Inflammatory macrophage treated with lipopolysaccharide for 1 hour (primary cell): ENCODE measurements around the gene SPHK2.
"Not testable (repeated sequence)": the region's sequence is repeated elsewhere in the genome, so short reads cannot be mapped to it uniquely, and the experiment has no call there.

Experiments used
- DNase-seq, 2 donors: peaks; one replicate each; pipeline ENCODE4 v3.0.0-alpha.2; 2020 to 2022

Gene SPHK2

DNA sequence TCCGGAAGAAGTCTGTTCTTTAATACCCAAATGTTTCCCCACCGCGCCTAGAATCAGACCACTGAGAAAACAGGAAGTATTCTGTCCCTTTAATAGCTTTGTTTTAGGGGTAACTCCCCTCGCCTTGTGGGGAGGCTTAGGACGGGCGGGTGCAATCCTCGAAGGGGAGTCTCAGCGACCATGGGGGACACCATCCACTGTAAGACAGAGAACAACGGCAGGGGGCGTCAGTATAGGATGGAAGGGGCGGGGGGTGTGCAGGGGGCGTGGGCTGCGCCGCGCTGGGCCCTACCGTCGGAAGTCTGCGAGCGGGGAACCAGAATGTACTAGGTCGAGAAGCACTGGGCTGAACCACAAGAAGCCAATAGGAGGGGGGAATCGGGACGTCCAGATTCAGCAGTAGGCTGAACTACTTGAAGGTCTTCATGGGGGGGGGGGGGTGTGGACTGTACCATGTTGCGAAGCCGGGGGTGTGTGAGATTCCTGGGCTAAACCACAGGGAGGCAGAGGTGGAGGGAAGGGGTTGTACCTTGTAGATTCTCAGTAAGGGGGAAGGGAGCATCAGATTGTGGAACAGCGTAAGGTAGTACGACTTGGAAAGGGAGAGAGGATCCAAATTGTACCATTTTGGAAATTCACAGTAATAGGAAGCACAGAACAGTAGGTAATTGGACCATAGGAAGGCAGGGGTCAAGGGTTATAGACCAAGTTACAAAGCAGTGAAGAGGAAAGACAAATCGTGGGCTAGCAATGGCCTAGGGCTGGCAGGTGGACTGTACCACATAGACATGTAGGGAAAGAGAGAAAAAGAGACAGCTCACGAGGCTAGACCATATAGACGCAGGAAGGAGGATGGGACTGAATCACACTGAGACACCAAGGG, 18.9 kb downstream of the SPHK2 start:
- peak; percentile 80 to 85 for DNase-seq

- DNase-seq: no peak
Measured at GRCh38 chr19:48638831-48639381, 19.6 kb downstream of the SPHK2 start.

GRCh38 chr19:48639483-48640375, 20.4 kb downstream of the SPHK2 start:
- no peak for DNase-seq

DNA sequence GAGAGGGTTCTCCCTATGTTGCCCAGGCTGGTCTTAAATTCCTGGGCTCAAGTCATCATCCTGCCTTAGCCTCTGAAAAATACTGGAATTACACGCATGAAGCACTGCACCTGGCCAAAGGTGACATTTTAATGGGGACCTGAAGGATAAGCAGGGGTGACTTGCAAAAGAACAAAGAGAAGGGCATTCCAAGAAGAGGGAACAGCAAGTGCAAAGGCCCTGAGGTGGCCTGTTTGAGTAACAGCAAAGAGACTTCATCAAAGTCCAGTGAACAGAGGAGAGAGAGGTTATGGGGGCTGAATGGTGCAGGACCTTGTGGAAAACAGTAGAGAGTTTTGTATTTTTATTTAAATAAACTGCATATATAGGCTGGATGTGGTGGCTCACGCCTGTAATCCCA, 22.5 kb downstream of the SPHK2 start:
- DNase-seq: no peak

DNA sequence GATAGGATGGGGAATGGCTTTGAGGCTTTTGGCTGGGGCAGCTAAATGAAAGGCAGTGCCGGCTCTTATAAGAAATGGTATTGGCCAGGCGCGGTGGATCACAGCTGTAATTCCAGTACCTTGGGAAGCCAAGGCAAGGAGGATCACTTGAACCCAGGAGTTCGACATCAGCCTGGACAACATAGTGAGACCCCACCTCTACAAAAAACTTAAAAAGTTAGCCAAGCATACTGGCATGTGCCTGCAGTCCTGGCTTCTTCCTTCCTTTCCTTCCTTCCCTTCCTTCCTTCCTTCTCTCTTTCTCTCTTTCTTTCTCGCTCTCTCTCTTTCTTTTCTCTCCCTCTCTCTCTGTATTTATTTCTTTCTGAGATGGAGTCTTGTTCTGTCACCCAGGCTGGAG, 23.6 kb downstream of the SPHK2 start:
- no peak for DNase-seq

DNA sequence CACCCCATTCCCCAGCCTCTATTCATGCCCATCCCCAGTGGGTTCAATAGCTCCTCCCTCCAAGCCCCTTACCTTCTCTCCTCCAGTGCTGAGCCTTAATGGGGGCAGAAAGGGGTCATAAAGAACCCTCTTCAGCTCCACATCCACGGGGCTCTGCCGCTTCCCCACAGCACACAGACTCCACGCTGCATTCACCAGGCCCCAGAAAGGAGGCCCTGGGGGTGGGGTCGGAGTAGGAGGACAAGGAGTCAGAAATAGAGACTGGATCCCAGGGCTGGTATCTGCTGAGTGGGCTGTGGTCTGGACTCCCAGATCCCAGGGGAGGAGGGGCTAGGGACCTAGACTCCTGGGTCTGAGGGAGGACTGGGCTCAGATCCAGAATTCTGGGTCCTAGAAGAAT, 25.0 kb downstream of the SPHK2 start:
- DNase-seq: no peak

- peak; percentile 67 to 82 for DNase-seq
Measured at GRCh38 chr19:48644839-48645619, 25.7 kb downstream of the SPHK2 start.

DNA sequence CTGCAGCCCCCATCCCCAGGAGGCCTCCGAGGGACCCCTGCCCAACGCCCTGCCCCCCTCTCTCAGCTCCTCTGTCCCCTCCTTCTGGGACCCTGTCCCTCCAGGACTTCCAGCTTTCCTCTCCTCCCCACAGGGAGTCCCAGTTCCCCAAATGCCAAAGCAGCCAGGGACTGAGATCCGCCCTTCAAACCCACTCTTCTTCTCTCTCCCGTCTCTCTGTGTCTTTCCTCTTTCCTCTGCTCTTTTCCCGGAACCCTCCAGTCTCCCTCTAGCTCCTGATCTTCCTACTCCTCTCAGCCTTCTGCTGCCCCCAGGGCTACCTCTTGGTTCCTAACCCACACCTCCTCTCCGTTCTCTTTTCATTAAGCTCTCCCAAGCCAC, 26.3 kb downstream of the SPHK2 start:
- DNase-seq: no peak

DNA sequence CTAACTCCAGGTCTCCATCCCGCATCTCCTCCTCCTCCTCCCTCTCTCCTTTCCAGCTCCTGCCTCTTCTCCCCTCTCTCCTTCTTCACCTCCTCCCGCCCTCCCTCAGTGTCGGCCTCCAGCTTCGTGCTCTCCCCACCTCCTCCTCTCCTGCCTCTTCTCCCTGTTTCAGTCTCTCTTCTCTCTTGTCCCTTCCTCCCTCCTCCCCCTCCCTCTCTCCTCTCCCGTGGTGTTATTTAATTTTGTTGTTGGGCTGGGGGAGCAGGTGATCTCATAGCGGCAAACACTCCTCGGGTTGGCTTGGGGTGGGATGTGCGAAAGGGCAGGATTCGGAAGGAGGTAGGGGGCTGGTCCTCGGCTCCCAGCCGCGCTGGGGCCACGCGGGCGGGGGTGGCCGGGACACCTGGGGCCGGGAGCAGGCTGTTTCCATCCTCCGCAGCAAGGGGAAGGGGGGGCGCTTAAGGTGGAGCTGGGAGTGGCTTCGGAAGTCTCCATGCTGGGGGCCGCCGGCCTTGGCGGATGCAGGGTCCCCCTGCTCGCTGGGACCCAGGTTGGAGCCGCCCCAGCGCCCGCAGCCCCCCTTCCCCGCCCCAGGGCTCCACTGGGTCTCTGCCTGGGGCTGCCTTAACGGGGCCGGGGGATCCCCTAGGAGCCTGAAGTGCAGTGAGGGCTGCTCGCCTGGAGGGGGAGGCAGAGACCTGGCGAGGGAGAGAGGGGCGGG, 26.9 kb downstream of the SPHK2 start, which contains the start of gene CA11:
CA11 (minus strand) TSS at position 187 of the 721 bp plus-strand sequence. CDS start 555 bp downstream, outside the sequence.
- peak; percentile 60 to 86 for DNase-seq

- no peak for DNase-seq
Measured at GRCh38 chr19:48646722-48647216, 27.5 kb downstream of the SPHK2 start.

GRCh38 chr19:48648134-48648533, 28.8 kb downstream of the SPHK2 start:
- DNase-seq: no peak

DNA sequence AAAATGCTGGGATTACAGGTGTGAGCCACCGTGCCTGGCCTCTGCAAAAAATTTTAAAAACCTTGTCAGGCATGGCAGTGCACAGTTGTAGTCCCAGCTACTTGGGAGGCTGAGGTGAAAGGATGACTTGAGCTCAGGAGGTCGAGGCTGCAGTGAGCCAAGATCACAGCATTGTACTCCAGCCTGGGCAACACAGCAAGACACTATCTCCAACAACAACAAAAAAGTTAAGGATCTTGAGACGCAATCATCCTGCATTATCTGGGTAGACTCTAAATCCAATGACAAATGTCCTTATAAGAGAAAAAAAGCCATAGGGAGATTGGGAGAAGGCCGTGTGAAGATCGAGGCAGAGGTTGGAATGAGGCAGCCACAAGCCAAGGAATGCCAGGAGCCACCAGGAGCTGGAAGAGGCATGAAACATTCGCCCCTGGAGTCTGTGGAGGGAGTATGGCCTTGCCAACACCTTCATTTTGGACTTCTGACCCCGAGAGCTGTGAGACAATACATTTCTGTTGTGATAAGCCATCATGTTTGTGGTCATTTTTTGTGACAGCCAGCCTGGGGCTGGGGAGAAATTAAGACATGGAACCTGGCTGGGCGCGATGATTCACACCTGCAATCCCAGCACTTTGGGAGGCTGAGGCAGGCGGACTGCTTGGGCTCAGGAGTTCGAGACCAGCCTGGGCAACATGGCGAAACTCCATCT, 31.8 kb downstream of the SPHK2 start:
- DNase-seq: no peak

- no peak for DNase-seq
Measured at GRCh38 chr19:48651683-48652048, 32.4 kb downstream of the SPHK2 start.

DNA sequence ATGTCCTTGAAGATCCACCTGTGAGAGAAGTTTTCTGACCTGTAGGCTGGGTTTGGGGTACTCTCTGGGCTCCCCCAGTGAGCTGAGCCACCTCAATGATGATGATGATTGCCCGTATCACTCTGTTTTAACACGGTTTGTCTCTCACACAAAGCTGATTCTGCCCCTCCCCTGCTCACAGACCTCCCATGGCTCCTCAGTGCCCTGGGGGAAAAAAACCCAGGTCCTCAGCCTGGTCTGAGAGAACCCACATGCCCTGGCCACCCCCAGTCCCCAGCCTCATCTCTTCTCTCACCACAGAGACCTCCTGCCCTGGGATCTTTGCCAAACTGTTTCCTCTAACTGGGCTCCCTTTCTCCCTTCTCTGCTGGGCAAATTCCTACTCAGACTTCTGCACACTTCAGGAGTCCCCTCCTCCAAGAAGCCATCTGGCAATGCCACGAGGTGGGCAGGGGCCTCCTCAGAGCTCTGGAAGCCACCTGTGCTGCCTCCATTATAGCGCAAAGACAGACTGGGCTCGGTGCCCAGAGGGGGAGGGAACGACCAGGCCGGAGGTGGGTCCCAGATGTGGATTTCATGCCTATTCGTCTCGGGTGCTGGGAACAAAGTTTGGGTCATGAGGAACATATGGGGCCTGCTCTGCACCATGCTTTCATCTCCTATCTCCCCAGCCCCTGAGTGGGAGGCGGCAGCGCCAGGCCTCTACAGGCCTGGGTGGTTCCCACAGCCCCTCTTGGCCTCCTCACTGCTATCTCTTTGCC, 35.2 kb downstream of the SPHK2 start:
- no peak for DNase-seq

DNA sequence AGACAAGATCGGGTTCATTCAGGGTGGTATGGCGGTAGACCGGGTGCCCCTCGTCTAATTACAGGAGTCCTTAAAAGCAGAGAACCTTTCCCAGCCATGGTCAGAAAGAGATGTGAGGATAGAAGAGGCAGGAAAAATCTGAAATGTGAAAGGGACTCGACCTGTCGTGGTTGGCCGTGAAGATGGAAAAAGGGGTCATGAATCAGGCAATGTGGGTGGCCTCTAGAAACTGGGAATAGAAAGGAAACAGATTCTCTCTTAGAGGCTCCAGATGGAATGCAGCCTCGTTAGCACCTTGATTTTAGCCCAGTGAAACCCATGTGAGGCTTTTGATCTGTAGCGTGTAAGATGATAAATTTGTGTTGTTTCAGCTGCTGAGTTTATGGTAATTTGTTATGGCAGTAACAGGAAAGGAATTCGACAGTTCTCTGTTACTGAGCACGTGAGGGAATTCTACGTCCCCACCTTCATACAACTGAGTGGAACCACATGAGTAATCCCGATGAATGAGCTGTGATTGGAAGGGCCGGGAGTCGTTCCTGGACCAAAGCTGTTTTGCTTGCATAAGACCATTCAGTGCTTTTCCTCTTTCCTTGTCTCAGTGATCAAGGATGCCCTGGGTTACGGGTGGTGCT, 37.7 kb downstream of the SPHK2 start:
- DNase-seq: no peak

DNA sequence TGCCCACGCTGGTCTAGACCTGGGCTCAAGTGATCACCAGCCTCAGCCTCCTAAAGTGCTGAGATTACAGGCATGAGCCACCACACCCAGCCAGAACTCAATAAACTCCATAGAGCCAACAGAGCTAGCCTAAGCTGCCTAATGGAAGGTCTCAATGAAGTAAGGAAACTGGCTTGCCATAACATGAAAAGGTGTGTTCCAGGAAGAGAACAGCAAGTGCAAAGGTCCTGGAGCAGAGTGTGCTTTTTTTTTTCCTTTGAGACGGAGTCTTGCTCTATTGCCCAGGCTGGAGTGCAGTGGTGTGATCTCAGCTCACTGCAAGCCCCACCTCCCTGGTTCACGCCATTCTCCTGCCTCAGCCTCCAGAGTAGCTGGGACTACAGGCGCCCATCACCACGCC, 38.5 kb downstream of the SPHK2 start:
- not testable (repeated sequence) for DNase-seq

DNA sequence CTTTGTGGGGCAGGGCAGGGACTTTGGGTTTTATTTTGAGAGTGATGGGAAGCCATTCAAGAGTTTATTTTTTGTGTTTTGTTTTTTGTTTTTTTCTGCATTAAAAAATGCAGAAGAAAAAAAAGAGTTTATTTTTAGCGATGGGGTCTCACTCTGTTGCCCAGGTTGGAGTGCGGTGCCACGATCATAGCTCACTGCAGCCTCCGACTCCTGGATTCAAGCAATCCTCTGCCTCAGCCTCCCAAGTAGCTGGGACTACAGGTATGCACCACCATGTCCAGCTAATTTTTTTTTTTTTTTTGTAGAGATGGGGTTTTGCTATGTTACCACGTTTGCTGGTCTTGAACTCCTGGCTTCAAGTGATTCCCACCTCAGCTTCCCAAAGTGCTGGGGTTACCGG, 39.2 kb downstream of the SPHK2 start:
- no peak for DNase-seq

DNA sequence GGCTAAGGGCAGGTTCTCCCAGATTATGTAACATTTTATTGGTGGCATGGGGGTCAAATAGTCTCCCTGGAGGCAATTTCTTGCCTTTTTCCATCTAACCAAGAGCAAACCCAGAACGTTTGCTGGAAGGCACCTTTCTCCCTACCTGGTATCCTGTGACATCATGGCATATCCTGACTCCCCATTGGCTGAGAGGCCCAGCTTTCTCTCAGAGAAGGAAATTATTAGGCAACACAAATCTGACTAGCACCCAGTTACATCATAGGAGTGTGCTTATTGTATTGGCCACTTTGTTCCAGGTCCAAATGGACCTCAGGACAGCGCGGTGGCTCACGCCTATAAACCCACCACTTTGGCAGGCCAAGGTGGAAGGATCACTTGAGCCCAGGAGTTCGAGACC, 40.5 kb downstream of the SPHK2 start:
- DNase-seq: peak; percentile 70 to 81

DNA sequence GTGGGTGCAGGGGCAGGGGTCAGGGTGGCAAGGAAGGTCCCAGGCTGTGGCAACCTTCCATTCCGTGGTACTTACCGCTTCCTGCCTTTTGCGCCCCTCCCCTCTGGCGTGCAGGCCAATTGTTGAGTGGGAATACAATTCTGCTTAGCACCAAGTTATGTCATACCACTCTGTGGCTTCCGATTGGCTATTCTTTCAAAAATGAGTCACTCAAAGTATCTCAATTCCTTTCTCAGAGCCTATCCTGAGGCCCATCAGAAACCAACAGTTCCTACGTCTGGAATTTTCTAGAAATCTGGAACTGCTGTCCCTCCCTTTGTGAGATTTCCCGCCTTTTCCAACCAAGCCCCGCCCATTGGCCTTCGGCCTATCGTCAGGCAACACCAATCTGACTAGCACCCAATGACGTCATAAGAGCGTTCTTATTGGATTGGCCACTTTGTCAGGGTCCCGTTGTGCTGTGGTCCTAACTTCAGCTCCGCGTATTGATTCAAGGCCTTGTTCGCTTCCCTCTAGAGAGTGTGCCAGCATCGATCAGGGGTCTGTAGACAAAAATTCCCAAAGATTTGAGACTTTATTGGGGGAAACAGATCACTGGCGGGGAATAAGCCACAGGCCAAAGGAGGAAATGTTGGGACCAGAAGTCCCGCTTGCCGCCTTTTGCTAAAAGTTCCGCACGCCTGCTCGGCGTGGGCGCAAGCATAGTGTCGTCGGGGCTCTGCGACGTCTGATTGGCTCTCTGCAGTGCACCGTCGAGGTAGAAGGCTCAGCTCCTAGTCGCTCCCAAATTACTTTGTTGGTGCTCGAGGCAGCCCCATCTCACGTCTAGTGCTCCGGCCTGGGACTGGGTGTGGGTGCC, 41.8 kb downstream of the SPHK2 start:
- peak; percentile 93 to 98 for DNase-seq
